ENCODE measurements around the gene FPR3.
A peak's percentile ranks its signal among the peaks of the same experiment; 100 is the strongest.
"Not testable (repeated sequence)": the region's sequence is repeated elsewhere in the genome, so short reads cannot be mapped to it uniquely, and the experiment has no call there.

FPR3 gene

GRCh38 chr19:51761696-51762095, 33.3 kb upstream of the FPR3 start:
- H3K27ac ChIP-seq: no peak overlapping the region
- no peak overlapping the region for H3K4me2 ChIP-seq (ENCODE audit: low read length)
- H3K4me3 ChIP-seq (ENCODE audit: low read depth, low read length): no peak overlapping the region
- no peaks in the 10 kb centered on the region for H3K9me3 ChIP-seq (ENCODE audit: control insufficient read depth, low read length)
- H3K9ac ChIP-seq: no peak overlapping the region
- H3K79me2 ChIP-seq: no peaks in the 10 kb centered on the region
- H2AFZ ChIP-seq: no peak overlapping the region
- H3K36me3 ChIP-seq (ENCODE audit: control insufficient read depth, insufficient read depth, low read length): no peaks in the 10 kb centered on the region
- H3K4me1 ChIP-seq: no peaks in the 10 kb centered on the region
- H3K27me3 ChIP-seq (ENCODE audit: control insufficient read depth, insufficient read depth, low read length): no peaks in the 10 kb centered on the region
- no peak for TF ChIP-seq CTCF (IDR thresholded peaks at IDR 0.05)

DNA sequence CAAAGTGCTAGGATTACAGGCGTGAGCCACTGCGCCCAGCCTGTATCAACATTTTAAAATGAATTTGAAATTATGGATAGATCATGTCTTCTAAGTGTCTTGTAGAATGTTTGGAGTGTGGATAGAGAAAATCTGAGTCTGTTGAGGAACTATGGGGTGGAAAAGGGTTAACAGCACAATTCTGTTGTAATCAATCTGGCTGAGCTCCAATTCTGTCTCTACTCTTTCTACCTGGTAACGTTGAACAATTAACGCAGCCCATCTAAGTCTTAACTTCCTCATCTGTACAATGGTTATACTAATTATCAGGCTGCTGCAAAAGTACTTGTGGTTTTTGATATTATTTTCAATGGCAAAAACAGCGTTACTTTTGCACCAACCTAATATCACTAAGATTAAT, 29.9 kb upstream of the FPR3 start:
- no peak overlapping the region for H3K4me2 ChIP-seq (ENCODE audit: low read length)
- no peaks in the 10 kb centered on the region for H3K4me1 ChIP-seq
- no peaks in the 10 kb centered on the region for H3K79me2 ChIP-seq
- H3K27ac ChIP-seq: no peak overlapping the region
- H3K9me3 ChIP-seq (ENCODE audit: control insufficient read depth, low read length): no peaks in the 10 kb centered on the region
- H3K36me3 ChIP-seq (ENCODE audit: control insufficient read depth, insufficient read depth, low read length): no peaks in the 10 kb centered on the region
- no peak overlapping the region for H3K9ac ChIP-seq
- no peaks in the 10 kb centered on the region for H3K27me3 ChIP-seq (ENCODE audit: control insufficient read depth, insufficient read depth, low read length)
- TF ChIP-seq CTCF (IDR thresholded peaks at IDR 0.05): no peak
- no peak overlapping the region for H3K4me3 ChIP-seq (ENCODE audit: low read depth, low read length)
- no peak overlapping the region for H2AFZ ChIP-seq

DNA sequence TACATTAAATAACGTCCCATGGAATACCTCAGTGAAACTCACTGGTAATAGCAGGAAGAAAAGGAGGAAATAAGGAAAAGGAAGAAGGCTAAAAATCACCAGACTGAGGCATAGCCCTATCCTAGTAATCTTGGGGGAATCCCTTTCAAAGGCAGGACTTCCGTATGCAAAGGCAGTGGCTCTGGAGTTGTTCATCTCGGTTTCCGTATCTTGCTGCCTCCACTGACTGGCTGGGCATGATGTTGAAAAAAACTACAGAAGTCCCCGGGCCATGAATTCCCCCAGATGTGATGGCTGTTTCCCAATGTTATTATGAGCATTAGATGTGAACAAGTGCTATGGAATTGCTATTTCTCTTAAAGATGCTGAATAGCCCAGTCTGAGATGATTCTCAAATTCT, 28.5 kb upstream of the FPR3 start:
- no peak overlapping the region for H3K9ac ChIP-seq
- no peaks in the 10 kb centered on the region for H3K36me3 ChIP-seq (ENCODE audit: control insufficient read depth, insufficient read depth, low read length)
- H3K4me2 ChIP-seq (ENCODE audit: low read length): no peak overlapping the region
- H3K9me3 ChIP-seq (ENCODE audit: control insufficient read depth, low read length): no peaks in the 10 kb centered on the region
- H3K27me3 ChIP-seq (ENCODE audit: control insufficient read depth, insufficient read depth, low read length): no peaks in the 10 kb centered on the region
- no peak for TF ChIP-seq CTCF (IDR thresholded peaks at IDR 0.05)
- no peak overlapping the region for H3K4me3 ChIP-seq (ENCODE audit: low read depth, low read length)
- no peak overlapping the region for H3K27ac ChIP-seq
- peaks cover 5% of the 10 kb centered on the region for H3K4me1 ChIP-seq
- H3K79me2 ChIP-seq: no peaks in the 10 kb centered on the region
- H2AFZ ChIP-seq: no peak overlapping the region

DNA sequence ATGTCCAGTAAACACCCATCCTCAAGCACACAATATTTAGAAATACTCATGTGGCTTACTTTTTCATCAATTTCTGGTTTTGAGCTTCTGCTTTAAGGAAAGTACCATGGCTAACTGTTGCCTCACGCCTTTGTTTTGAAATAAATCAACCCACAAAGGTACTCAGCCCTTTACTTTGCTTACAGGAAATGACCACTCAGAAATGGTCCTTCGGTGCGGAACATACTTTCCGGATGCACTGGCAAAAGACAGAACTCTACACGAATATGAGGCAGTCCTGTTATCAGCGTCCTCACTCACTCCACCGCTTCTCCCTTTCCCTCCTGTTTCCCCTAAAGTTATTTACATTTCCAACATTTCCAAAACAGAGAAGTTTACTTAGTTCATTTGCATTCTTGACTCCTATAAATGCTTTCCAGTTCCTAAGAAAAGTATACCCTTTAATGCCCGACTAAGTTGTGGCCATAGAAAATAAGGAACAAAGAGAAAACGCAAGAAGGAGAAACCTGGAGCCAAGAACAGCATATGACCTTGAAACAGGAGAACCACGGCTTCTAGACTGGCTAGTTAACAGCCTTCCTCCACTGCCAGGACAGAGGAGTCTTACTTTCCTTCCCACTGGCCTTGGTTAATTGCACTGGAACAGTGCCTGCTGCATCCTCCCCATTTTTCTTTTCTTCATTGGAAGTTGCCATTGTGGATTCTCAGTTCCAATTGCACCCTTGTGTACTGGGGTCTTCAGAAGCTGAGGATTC, 23.4 kb upstream of the FPR3 start:
- no peaks in the 10 kb centered on the region for H3K9me3 ChIP-seq (ENCODE audit: control insufficient read depth, low read length)
- H3K4me1 ChIP-seq: peaks cover 7% of the 10 kb centered on the region
- no peak overlapping the region for H3K4me2 ChIP-seq (ENCODE audit: low read length)
- no peaks in the 10 kb centered on the region for H3K36me3 ChIP-seq (ENCODE audit: control insufficient read depth, insufficient read depth, low read length)
- no peak for TF ChIP-seq CTCF (IDR thresholded peaks at IDR 0.05)
- H3K27ac ChIP-seq: no peak overlapping the region
- H3K9ac ChIP-seq: no peak overlapping the region
- H3K27me3 ChIP-seq (ENCODE audit: control insufficient read depth, insufficient read depth, low read length): no peaks in the 10 kb centered on the region
- H3K4me3 ChIP-seq (ENCODE audit: low read depth, low read length): no peak overlapping the region
- no peaks in the 10 kb centered on the region for H3K79me2 ChIP-seq
- H2AFZ ChIP-seq: peak overlapping the region; percentile 67

GRCh38 chr19:51772977-51773376, 22.0 kb upstream of the FPR3 start:
- Histone ChIP-seq H3K27me3 (ENCODE audit: control insufficient read depth, insufficient read depth, low read length) (no peaks in the 10 kb centered on the region), H3K9me3 (ENCODE audit: control insufficient read depth, low read length) (no peaks in the 10 kb centered on the region), H3K9ac (no peak overlapping the region), H3K36me3 (ENCODE audit: control insufficient read depth, insufficient read depth, low read length) (no peaks in the 10 kb centered on the region), H3K27ac (no peak overlapping the region), H3K4me1 (peaks cover 12% of the 10 kb centered on the region), H3K79me2 (no peaks in the 10 kb centered on the region), H2AFZ (no peak overlapping the region), H3K4me3 (ENCODE audit: low read depth, low read length) (no peak overlapping the region), H3K4me2 (ENCODE audit: low read length) (no peak overlapping the region)
- TF ChIP-seq CTCF (IDR thresholded peaks at IDR 0.05): no peak

DNA sequence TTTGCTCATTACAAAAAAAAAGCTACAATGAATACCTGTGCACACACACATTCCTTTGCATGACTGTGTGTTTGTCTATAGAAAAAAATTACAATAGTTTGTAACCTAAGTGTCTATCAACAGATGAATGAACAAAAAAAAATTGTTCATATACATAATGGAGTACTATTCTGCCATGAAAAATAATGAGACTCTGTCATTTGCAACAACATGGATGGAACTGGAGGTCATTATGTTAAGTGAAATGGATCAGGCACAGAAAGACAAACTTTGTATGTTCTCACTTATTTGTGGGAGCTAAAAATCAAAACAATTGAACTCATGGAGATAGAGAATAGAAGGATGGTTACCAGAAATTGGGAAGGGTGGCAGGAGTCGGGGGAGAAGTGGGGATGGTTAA, 18.4 kb upstream of the FPR3 start:
- H3K9me3 ChIP-seq (ENCODE audit: control insufficient read depth, low read length); H3K4me3 ChIP-seq (ENCODE audit: low read depth, low read length); H3K79me2 ChIP-seq; H3K27ac ChIP-seq; H3K27me3 ChIP-seq (ENCODE audit: control insufficient read depth, insufficient read depth, low read length); H3K36me3 ChIP-seq (ENCODE audit: control insufficient read depth, insufficient read depth, low read length); H3K9ac ChIP-seq; H3K4me1 ChIP-seq; H3K4me2 ChIP-seq (ENCODE audit: low read length); H2AFZ ChIP-seq: not testable (repeated sequence)
